ENCODE data around the gene CPA4.
A peak's percentile ranks its signal among the peaks of the same experiment; 100 is the strongest.

The CPA4 gene

GRCh38 chr7:130275826-130276297 is 17.1 kb upstream of the CPA4 start:
- DNase-seq (ENCODE audit: low read depth) = no peak

- no peak for DNase-seq (ENCODE audit: low read depth)
Measured at GRCh38 chr7:130276796-130277762, 15.9 kb upstream of the CPA4 start.

- no peak for DNase-seq (ENCODE audit: low read depth)
Measured at GRCh38 chr7:130277763-130278643, 15.0 kb upstream of the CPA4 start.

GRCh38 chr7:130278860-130279259 is 14.1 kb upstream of the CPA4 start:
- peak; percentile 63 for DNase-seq (ENCODE audit: low read depth)

GRCh38 chr7:130279286-130279685 is 13.7 kb upstream of the CPA4 start:
- no peak for DNase-seq (ENCODE audit: low read depth)

GRCh38 chr7:130279906-130280305 is 13.1 kb upstream of the CPA4 start:
- DNase-seq (ENCODE audit: low read depth) = no peak

- DNase-seq (ENCODE audit: low read depth) = no peak
Measured at GRCh38 chr7:130281260-130281659, 11.7 kb upstream of the CPA4 start.

GRCh38 chr7:130286881-130287280 is 6.1 kb upstream of the CPA4 start:
- no peak for DNase-seq (ENCODE audit: low read depth)

- DNase-seq (ENCODE audit: low read depth) = no peak
Measured at GRCh38 chr7:130288168-130288567, 4.8 kb upstream of the CPA4 start.

GRCh38 chr7:130288829-130289228 is 4.1 kb upstream of the CPA4 start:
- DNase-seq (ENCODE audit: low read depth) = no peak

GRCh38 chr7:130289478-130289877 is 3.5 kb upstream of the CPA4 start:
- no peak for DNase-seq (ENCODE audit: low read depth)

GRCh38 chr7:130290745-130291144 is 2.2 kb upstream of the CPA4 start:
- DNase-seq (ENCODE audit: low read depth) = peak; percentile 49

- DNase-seq (ENCODE audit: low read depth) = no peak
Measured at GRCh38 chr7:130293521-130293920, 560 bp downstream of the CPA4 start.

- DNase-seq (ENCODE audit: low read depth) = no peak
Measured at GRCh38 chr7:130294314-130294713, 1.4 kb downstream of the CPA4 start.

GRCh38 chr7:130296221-130296951 is 3.4 kb downstream of the CPA4 start:
- no peak for DNase-seq (ENCODE audit: low read depth)

GRCh38 chr7:130297628-130298543 is 4.9 kb downstream of the CPA4 start:
- no peak for DNase-seq (ENCODE audit: low read depth)

- DNase-seq (ENCODE audit: low read depth) = no peak
Measured at GRCh38 chr7:130298544-130299326, 5.8 kb downstream of the CPA4 start.

GRCh38 chr7:130299866-130300265 is 6.9 kb downstream of the CPA4 start:
- no peak for DNase-seq (ENCODE audit: low read depth)

- no peak for DNase-seq (ENCODE audit: low read depth)
Measured at GRCh38 chr7:130301501-130302020, 8.6 kb downstream of the CPA4 start.

- no peak for DNase-seq (ENCODE audit: low read depth)
Measured at GRCh38 chr7:130302649-130303048, 9.7 kb downstream of the CPA4 start.
